Pulmonary artery endothelial cell (primary cell): Measurements from ENCODE around the gene GPC6. TPM values are rescaled to one million over a fixed set of nuclear protein-coding genes. Genes with fewer than 3 reads are reported as not detected.

ENCODE experiments used
- DNase-seq: peaks from one replicate; pipeline ENCODE4 v3.0.0-alpha.2; 2011; ENCODE audit warnings: low read depth, low spot score
- total RNA-seq: library from RNA; depleted of rRNA; stranded (reverse); fragments of >200 nt; gene quantifications from 2 replicates; pipeline ENCODE4 v1.2.3, GENCODE V29; 2014

Gene GPC6
- total RNA-seq, 1 donor from 2014 or later, result under 0.01 TPM

GRCh38 chr13:93561576-93562225, 335.1 kb downstream of the GPC6 start:
- no peak for DNase-seq

- DNase-seq, result no peak
These were observed 336.1 kb downstream of the GPC6 start for GRCh38 chr13:93562676-93563075.

DNA sequence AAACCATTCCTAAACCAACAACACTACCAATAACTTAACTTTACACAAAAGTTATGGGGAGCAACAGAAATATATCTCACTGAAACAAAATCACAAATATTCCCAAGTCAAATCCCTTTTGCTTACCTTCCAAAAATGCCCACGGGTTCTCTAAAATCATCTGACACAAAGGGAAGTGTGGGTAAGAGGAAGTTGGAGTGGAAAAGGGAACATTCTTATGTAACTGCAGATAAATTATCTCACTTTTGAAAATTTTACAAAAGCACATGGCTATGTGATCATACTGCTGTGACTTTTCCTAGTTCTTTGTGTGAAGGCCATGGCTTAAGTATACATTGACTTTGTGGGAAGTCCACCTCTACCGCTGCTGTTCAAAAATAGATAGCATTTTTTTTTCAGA, 350.5 kb downstream of the GPC6 start:
- DNase-seq, result no peak

DNA sequence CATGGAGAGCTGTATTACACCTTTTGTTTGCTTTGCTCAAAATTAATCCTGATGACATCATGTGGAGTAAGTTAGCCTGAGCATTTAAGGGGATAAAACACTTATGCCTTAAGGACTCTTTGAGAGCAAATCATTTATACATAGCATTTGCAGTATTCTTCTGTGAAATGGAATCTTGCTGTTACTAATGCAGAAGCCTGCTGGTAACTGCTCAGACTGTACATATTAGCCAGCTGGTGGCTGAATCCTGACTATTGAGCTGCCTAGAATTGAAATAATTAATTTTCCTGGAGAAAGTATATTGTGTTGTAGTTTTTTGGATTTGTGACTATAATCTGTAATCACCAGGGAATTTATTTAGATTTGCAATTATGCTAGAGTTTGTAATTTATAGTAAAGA, 363.2 kb downstream of the GPC6 start:
- DNase-seq, result no peak

GRCh38 chr13:93603043-93603442, 376.4 kb downstream of the GPC6 start:
- DNase-seq, result no peak

DNA sequence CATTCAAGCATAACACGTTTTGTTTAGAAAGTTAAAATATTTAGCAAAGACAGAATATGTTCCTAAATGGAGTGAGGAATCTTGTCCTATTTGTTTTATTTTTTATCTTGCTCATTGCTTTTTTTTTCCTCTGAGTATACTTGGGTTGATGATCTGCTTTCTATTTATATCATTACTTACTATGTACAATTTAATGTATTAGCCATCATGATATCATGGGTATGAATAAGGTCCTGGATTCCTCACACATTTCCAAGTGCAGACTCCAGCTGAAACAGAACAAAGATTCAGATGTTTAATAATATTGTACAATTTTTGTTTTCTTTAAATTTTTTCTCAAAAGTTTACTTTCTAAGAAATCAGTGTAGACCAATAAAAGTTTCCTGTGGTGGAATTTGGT, 388.2 kb downstream of the GPC6 start:
- DNase-seq, result no peak

DNA sequence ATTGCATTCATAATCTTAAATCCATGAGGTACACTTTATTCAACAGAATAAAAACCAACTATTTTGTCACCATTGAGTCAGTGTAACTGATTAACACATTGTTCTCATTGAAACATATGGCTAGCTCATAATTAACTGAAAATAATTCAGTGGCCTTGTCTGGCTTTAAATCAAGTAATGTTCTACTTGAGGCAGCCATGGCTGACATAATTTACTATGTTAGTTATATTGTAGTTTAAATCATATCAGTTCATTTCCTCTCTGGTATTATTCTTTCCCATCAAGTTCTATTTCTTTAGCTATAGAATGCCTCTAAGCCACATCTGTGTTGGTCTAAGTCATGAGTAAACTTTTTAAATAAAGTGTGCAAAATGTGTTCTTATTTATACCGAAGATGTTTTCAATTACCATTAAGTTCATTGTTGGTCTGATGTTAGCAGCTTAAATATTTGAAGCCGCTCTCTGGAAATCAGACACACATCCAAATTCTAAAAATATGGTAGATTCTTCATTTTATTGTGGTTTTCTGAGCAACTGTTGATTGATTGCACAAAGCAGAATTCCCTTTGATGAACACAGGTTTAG, 393.7 kb downstream of the GPC6 start:
- DNase-seq, result no peak

DNA sequence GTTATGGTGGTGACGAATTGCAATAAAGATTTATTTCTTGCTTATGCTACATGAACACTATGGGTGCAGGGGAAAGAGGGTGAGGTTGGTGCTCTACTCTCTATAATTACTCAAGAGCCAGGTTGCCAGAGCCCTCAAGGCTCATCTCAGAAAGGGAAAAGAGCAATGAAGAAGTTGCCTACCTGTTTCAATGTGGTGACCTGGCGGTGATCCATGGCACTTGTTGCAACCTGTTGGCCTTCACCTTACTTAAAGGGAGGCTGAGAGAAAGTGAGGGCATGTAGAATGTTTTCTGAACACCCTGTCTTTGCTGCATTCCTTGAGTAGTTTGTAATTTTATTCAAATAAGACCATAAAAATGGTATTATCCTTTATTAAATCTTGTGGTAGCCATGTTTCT, 394.4 kb downstream of the GPC6 start:
- no peak for DNase-seq

GRCh38 chr13:93621966-93622365, 395.4 kb downstream of the GPC6 start:
- no peak for DNase-seq

DNA sequence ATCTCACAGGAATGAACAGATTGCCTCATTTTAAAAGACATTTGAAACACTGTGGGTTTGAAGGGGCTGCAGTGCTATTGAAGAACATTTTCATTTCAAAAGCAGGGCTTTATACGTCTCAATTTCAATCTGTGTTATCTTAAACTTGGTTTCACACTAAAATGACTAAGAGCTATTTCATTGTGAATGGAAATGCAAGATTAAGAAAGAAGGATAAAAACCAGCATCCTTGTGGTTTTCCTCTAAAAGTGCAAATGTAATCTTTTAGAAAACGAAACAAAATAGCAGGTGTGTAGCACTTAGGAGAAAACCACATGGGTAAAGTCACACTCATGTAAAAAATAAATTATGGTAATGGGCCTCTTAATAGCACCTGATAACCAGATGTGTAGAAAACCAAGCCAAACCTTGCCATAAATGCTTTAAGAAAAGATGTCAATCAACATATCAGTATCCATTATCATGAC, 397.7 kb downstream of the GPC6 start:
- DNase-seq, result no peak

GRCh38 chr13:93625536-93625935, 398.9 kb downstream of the GPC6 start:
- DNase-seq, result no peak

- no peak for DNase-seq
These were observed 401.7 kb downstream of the GPC6 start for GRCh38 chr13:93628136-93628797.

GRCh38 chr13:93635616-93636032, 409.0 kb downstream of the GPC6 start:
- DNase-seq, result no peak

GRCh38 chr13:93637852-93638251, 411.2 kb downstream of the GPC6 start:
- DNase-seq, result no peak

DNA sequence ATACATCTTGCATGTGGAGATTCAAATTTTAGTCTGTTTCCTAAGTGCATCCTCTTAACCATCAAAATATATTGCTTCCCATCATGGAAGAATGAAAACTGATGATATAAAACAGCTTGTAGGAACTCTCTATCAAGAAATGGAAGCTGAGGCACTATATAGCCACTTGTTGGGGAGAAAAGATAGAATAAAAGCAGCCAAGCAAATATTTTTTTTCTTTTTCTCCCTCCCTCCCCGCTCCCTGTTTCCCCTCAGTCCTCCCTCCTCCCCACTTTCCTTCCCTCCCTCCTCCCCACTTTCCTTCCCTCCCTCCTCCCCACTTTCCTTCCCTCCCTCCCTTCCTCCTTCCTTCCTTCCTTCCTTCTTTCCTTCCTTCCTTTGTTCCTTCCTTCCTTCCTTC, 413.8 kb downstream of the GPC6 start:
- no peak for DNase-seq

DNA sequence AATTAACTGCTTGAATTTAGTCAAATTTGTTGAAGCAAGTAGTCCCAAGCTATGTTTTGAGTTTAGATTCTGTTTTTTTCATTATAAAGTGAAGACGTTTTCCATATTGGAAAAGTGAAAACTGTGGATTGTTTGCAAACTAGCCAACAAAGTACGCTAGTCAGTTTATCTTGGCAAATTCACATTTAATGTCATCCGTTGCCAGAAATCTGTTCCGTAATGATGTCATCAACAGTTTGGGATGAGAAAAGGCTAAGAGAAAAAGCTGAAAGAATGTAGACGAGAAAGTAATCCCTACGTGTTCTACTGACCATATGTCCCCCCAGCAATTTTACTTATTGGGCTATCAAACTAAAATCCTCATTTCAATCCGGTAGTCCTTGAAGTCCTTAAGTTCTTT, 419.6 kb downstream of the GPC6 start:
- DNase-seq, result no peak

- no peak for DNase-seq
These were observed 422.9 kb downstream of the GPC6 start for GRCh38 chr13:93649496-93649895.

DNA sequence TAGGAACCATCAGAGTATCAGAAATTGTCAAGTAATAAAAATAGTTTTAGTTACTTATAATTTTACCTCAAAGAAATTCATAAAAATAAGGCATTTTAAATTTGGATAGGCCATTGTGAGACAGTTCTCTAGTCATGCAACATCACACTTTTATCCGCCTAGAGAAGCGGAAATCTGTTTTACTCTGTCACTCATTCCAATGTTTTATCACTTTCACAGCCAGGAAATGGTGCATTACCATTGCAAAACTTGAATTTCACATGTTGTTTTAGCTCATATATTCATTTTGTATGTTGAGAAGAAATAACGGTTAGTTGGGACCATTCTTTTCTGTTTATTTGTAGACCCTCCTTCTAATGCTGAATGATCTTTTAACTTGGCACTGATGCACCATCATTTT, 427.2 kb downstream of the GPC6 start:
- DNase-seq, result no peak

- no peak for DNase-seq
These were observed 428.5 kb downstream of the GPC6 start for GRCh38 chr13:93655154-93655553.

DNA sequence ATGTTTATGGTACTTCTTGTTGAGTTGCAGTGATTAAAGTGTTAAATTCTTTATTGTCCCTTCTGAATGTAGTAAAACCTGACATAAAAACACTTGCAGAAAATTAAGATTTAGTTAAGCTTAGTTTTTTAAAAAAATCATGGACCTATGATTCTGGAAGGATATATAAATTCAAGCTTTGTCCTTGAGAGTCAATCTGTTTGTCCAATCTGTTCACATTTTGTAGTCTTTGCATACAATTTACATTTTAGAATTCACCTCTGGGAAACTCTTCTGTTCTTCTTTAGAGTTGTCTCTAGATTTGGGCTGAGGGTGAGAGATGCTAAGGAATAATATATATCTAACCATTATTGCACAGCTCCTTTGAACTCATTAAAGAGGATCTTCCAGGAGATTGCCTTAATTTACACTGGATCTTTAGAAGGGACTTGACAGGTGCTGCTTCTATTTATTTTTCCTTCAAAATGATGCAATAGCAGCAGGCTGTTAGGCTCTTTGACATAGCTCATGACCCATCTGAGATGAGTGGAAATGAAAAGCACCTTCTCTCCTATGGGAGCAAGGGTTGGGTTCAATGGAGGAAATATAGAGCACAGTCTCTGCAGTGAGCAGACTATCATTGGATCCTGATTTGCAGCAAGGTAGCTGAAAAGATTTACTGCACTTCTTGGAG, 433.9 kb downstream of the GPC6 start:
- DNase-seq, result no peak

DNA sequence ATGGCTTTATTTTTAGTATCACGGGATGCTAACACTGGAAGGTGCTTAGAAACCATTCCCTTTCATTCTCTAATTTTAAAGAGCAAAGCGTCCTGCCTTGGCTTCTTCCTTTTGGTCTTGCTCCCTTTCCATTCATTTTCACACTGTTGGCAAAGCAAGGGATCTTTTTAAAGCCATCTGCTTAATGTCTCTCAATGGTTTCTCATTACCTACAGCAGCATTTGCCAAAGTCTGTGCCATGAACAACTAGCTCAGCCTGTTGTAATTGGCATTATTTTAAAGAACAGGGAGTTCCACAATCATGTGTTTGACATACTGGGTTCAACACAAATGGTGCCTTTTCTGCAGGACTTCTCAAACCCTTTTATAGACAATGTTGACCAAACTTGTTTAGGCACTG, 444.3 kb downstream of the GPC6 start:
- no peak for DNase-seq

DNA sequence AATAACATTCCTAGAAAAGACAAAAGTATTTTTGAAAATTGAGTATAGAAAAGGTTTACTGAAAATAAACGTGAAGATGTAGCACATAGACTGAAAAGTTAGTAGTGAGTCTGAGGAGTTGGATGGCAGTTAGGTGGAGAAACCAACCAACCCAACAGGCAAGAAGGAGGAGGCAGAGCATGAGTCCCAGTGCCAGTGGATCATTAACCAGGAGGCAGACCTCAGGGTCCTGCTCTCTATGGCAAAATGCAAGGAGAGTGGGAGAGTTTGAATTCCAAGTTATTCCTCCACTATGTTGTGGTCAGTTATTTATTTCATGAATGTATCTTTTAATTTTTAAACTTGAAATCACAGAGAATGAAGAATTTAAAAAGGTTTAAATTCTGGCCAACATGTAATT, 446.4 kb downstream of the GPC6 start:
- DNase-seq, result no peak
